CD14-positive monocyte (primary cell): ENCODE measurements around the gene CCDC154. TPM values are rescaled to one million over a fixed set of nuclear protein-coding genes. Genes with fewer than 3 reads are reported as not detected.

Experiments
- DNase-seq, 3 donors: peaks; one replicate each; pipeline ENCODE4 v3.0.0-alpha.2; 2011 to 2022
- H2AFZ ChIP-seq: 2 replicates; pipeline ENCODE4 v1.6.0; 2012; ENCODE audit warnings: mild to moderate bottlenecking, low read depth, low read length, inconsistent platforms; ENCODE audit not compliant: insufficient read depth, poor library complexity, severe bottlenecking
- H3K27ac ChIP-seq, 2 donors: 1 replicate in 1 of 2; 2 replicates in 1 of 2; pipeline ENCODE4 v1.5.1; 2012 to 2013; ENCODE audit warnings: low read length in 2 of 2, control low read depth in 1 of 2, inconsistent platforms in 1 of 2, low read depth in 1 of 2, mild to moderate bottlenecking in 1 of 2
- H3K27me3 ChIP-seq, 2 donors: one replicate each; pipeline versions ENCODE4 v1.6.0 to v1.6.1; 2011 to 2013; ENCODE audit warnings: low read length in 2 of 2; ENCODE audit not compliant: control insufficient read depth in 2 of 2, insufficient read depth in 2 of 2
- H3K36me3 ChIP-seq, 2 donors: replicated peaks in 1 of 2; 1 replicate in 1 of 2; 2 replicates in 1 of 2; pipeline versions ENCODE4 v1.5.1 to v1.6.1; 2012 to 2013; ENCODE audit warnings: low read length in 2 of 2, control low read depth in 1 of 2, inconsistent platforms in 1 of 2, mild to moderate bottlenecking in 1 of 2; ENCODE audit not compliant: insufficient read depth in 2 of 2, control insufficient read depth in 1 of 2
- H3K4me1 ChIP-seq, 2 donors: 1 replicate in 1 of 2; 2 replicates in 1 of 2; pipeline versions ENCODE4 v1.5.1 to v1.6.1; 2012 to 2013; ENCODE audit warnings: low read length in 2 of 2, control low read depth in 1 of 2, inconsistent platforms in 1 of 2, mild to moderate bottlenecking in 1 of 2, moderate library complexity in 1 of 2; ENCODE audit not compliant: insufficient read depth in 2 of 2, control insufficient read depth in 1 of 2
- H3K4me2 ChIP-seq: replicated peaks from 2 replicates; pipeline ENCODE3; 2012; ENCODE audit warnings: low read length, moderate library complexity, mild to moderate bottlenecking; ENCODE audit not compliant: poor library complexity, severe bottlenecking; ENCODE audit errors: extremely low read depth
- H3K4me3 ChIP-seq, 3 experiments: fragments of 200-600 bp in 1 of 3; sonication (generic) in 1 of 3; replicated peaks in 1 of 3; 1 replicate in 2 of 3; 2 replicates in 1 of 3; pipeline ENCODE4 v1.5.1; 2011 to 2013; ENCODE audit warnings: low read length in 3 of 3, mild to moderate bottlenecking in 3 of 3, control low read depth in 2 of 3, low read depth in 2 of 3, inconsistent platforms in 1 of 3, moderate library complexity in 1 of 3
- H3K79me2 ChIP-seq: 2 replicates; pipeline ENCODE4 v1.6.0; 2012; ENCODE audit warnings: mild to moderate bottlenecking, control low read depth, inconsistent platforms, low read length, moderate library complexity; ENCODE audit not compliant: insufficient read depth
- H3K9ac ChIP-seq: 2 replicates; pipeline ENCODE4 v1.6.0; 2017; ENCODE audit warnings: low read length, mild to moderate bottlenecking; ENCODE audit not compliant: insufficient read depth, poor library complexity, severe bottlenecking
- H3K9me3 ChIP-seq, 2 donors: replicated peaks in 1 of 2; 1 replicate in 1 of 2; 2 replicates in 1 of 2; pipeline versions ENCODE4 v1.5.1 to v1.6.1; 2012 to 2013; ENCODE audit warnings: low read length in 2 of 2, control low read depth in 1 of 2; ENCODE audit not compliant: control insufficient read depth in 1 of 2, insufficient read depth in 1 of 2
- H4K20me1 ChIP-seq: 2 replicates; pipeline ENCODE4 v1.6.0; 2012; ENCODE audit warnings: mild to moderate bottlenecking, low read length, control low read depth, moderate library complexity; ENCODE audit not compliant: insufficient read depth
- H3K27ac Mint-ChIP-seq, 7 donors: one replicate each; pipeline ENCODE4 v1.8.0; 2020; ENCODE audit warnings: mild to moderate bottlenecking in 7 of 7, mixed read lengths in 7 of 7, moderate library complexity in 6 of 7, inconsistent platforms in 2 of 7
- H3K27me3 Mint-ChIP-seq, 3 donors: one replicate each; pipeline ENCODE4 v1.8.0; 2021 to 2022; ENCODE audit warnings: low read depth in 3 of 3, mild to moderate bottlenecking in 3 of 3, mixed read lengths in 3 of 3, moderate library complexity in 3 of 3, inconsistent platforms in 1 of 3
- H3K36me3 Mint-ChIP-seq, 2 donors: one replicate each; pipeline ENCODE4 v1.8.0; 2020; ENCODE audit warnings: mixed read lengths in 2 of 2, inconsistent platforms in 1 of 2, mild to moderate bottlenecking in 1 of 2
- H3K4me1 Mint-ChIP-seq: one replicate; pipeline ENCODE4 v1.8.0; 2020; ENCODE audit warnings: mild to moderate bottlenecking, mixed read lengths
- H3K4me3 Mint-ChIP-seq, 2 donors: one replicate each; pipeline ENCODE4 v1.8.0; 2020; ENCODE audit warnings: mild to moderate bottlenecking in 2 of 2, mixed read lengths in 2 of 2, moderate library complexity in 1 of 2
- H3K9me3 Mint-ChIP-seq, 7 donors: one replicate each; pipeline ENCODE4 v1.8.0; 2020 to 2022; ENCODE audit warnings: mixed read lengths in 7 of 7, mild to moderate bottlenecking in 6 of 7, moderate library complexity in 6 of 7, inconsistent platforms in 2 of 7
- WGBS: methylation state at CpG from one replicate; pipeline ENCODE4 v1.1.5; 2013; ENCODE audit warnings: missing lambda C conversion rate; ENCODE audit not compliant: insufficient coverage; 5-methylcytosine and 5-hydroxymethylcytosine counted together
- intact Hi-C, 2 donors: fragments of 100-400 bp; cut with micrococcal nuclease; formaldehyde crosslinking; loops; one replicate each; pipeline versions ENCODE4 v1.15.0 to v1.15.1; 2023
- polyA plus RNA-seq, 3 donors: library from polyadenylated mRNA; depleted of rRNA in 1 of 3; unstranded in 2 of 3; stranded (reverse) in 1 of 3; fragments of 300-500 nt in 2 of 3; fragments of >200 nt in 1 of 3; fragmentation: Illumina TruSeq in 2 of 3; gene quantifications; 1 replicate in 2 of 3; 2 replicates in 1 of 3; pipeline ENCODE4 v1.2.3, GENCODE V29; 2012 to 2021
- TF ChIP-seq, protein P1 (sequence below): fragments of 200-600 bp; IDR thresholded peaks from one replicate; pipeline ENCODE4 v1.8.0; 2022; ENCODE audit warnings: antibody characterized with exemption, mild to moderate bottlenecking

Gene CCDC154
- polyA plus RNA-seq, 3 donors = 5.9 TPM; not detected in 2

DNA sequence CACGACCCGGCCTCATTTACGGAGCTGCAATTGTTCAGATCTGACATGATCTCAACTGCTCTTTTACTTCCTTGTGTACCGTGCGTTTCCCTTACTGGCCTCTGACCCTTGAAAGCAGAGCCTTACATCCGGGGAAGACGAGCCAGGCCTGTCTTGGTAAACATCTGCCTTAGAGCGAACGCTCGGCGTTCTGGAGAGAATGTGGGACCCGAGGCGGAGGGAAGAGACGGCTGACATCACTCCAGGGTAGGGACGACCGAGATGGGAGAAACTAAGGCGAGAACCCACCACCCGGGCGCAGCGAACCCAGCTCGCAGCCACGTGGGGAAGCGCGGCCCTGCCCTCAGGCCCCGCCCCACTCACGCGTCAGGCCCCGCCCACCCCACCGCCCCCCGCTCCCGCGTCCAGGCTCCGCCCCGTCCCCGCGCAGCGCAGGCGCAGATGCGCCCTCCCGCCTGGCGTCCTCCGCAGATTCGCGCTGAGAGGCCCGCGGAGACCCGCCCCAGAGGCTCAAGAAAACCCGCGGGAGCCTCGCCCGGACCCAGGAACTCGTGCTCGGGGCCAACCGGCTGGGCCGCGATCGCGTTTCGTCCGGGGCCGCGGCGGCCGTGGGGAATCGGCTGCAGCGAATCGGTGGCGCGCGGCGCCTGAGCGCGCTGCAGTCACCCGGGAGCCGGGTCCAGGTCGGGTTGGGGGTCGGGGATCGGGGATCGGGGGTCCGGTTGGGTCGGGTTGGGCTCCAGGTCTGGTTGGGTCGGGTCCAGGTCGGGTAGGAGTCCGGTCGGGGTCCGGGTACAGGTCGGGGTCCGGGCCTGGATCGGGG is 48.8 kb upstream of the CCDC154 start, which contains the start of gene TELO2:
TSS of gene TELO2 (plus strand) at position 438 of the 823 bp plus-strand sequence. CDS start 922 bp downstream, outside the sequence.
- WGBS = under 1% methylated on average over 70 of the region's 89 CpGs
- no peaks in the 10 kb centered on the region for H3K27me3 ChIP-seq
- H3K9ac ChIP-seq = peak within 1 kb of the TSS; percentile 86
- H3K79me2 ChIP-seq = peaks cover 20% of the 10 kb centered on the region
- peaks cover 14 to 35% of the 10 kb centered on the region in 2 donors for H3K36me3 Mint-ChIP-seq
- H3K4me1 ChIP-seq = peaks cover 32 to 37% of the 10 kb centered on the region in 2 donors
- no peaks in the 10 kb centered on the region for H3K9me3 ChIP-seq
- H3K4me2 ChIP-seq = peak within 1 kb of the TSS; percentile 92
- peaks cover 0 to 2% (median 0%) of the 10 kb centered on the region in 7 donors for H3K9me3 Mint-ChIP-seq
- peak within 1 kb of the TSS; percentile 92 to 94 for H3K4me3 Mint-ChIP-seq
- intact Hi-C loops = loop anchor here in 1 of 2 donors (2.0 to 5.0 kb wide), 2 partner anchors 22 to 71 kb away; partner anchors contain the start of gene UQCC4
- peak within 1 kb of the TSS; percentile 94 to 99 (median 98) for H3K27ac Mint-ChIP-seq
- peak within 1 kb of the TSS; percentile 78 to 96 for H3K27ac ChIP-seq
- H3K4me1 Mint-ChIP-seq = peaks cover 29% of the 10 kb centered on the region
- peak within 1 kb of the TSS; percentile 81 to 90 (median 87) for H3K4me3 ChIP-seq
- H4K20me1 ChIP-seq = no peaks in the 10 kb centered on the region
- TF ChIP-seq, protein P1, sequence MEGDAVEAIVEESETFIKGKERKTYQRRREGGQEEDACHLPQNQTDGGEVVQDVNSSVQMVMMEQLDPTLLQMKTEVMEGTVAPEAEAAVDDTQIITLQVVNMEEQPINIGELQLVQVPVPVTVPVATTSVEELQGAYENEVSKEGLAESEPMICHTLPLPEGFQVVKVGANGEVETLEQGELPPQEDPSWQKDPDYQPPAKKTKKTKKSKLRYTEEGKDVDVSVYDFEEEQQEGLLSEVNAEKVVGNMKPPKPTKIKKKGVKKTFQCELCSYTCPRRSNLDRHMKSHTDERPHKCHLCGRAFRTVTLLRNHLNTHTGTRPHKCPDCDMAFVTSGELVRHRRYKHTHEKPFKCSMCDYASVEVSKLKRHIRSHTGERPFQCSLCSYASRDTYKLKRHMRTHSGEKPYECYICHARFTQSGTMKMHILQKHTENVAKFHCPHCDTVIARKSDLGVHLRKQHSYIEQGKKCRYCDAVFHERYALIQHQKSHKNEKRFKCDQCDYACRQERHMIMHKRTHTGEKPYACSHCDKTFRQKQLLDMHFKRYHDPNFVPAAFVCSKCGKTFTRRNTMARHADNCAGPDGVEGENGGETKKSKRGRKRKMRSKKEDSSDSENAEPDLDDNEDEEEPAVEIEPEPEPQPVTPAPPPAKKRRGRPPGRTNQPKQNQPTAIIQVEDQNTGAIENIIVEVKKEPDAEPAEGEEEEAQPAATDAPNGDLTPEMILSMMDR = no peak
- peaks cover 31 to 37% of the 10 kb centered on the region in 2 donors for H3K36me3 ChIP-seq
- peak within 1 kb of the TSS; percentile 87 for H2AFZ ChIP-seq
- peaks cover 0 to 2% (median 0%) of the 10 kb centered on the region in 3 donors for H3K27me3 Mint-ChIP-seq
- peak; percentile 73 to 82 (median 81) for DNase-seq

DNA sequence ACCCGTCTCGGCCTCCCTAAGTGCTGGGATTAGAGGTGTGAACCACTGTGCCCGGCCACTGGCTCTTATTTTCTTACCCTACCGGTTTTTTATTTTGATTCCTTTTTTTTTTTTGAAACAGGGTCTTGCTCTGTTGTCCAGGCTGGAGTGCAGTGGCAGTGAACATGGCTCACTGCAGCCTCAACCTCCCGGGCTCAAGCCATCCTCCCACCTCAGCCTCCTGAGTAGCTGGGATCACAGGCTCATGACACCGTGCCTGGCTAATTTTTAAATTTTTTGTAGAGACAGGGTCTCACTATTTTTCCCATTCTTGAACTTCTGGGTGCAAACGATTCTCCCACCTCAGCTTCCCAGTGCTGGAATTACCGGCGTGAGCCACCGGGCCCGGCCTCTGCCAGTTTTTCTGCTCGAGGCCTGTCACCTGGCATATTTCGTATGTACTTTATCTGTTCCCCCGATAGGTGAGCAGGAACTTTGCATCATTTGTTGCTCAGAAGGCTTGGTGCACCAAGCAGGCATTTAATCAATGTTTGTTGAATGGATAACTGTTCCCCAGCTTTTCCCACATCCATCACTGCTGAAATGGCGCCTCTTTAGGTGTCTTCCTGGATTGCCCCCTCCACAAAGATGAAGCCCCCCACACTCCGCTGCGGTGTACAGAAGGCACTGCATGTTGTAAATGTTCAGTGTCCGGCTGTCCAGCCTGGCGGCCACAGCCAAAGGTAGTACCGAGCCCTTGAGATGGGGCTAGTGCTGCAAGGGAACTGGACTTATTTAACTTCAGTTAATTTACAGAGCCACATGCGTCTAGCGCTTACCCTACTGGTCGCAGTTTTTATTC is 47.9 kb upstream of the CCDC154 start:
- H3K9ac ChIP-seq = peak overlapping the region; percentile 86
- WGBS = 88% methylated on average over 17 of the region's 23 CpGs
- intact Hi-C loops = loop anchor here in 1 of 2 donors (2.0 to 5.0 kb wide), 2 partner anchors 22 to 70 kb away; partner anchors contain the start of gene UQCC4

More for the DNA sequence above, 47.9 kb upstream of the CCDC154 start:
- Mint-ChIP-seq H3K36me3 (peaks cover 8 to 26% of the 10 kb centered on the region in 2 donors), H3K27ac (peak overlapping the region; percentile 94 to 99 (median 98)), H3K4me3 (peak overlapping the region; percentile 92 to 94), H3K27me3 (peaks cover 0 to 2% (median 0%) of the 10 kb centered on the region in 3 donors), H3K4me1 (peaks cover 29% of the 10 kb centered on the region), H3K9me3 (peaks cover 0 to 2% (median 0%) of the 10 kb centered on the region in 7 donors)
- Histone ChIP-seq H3K4me1 (peaks cover 35 to 40% of the 10 kb centered on the region in 2 donors), H3K27ac (peak overlapping the region; percentile 78 to 96), H4K20me1 (no peaks in the 10 kb centered on the region), H2AFZ (peak overlapping the region; percentile 87), H3K4me2 (peak overlapping the region; percentile 92), H3K36me3 (peaks cover 26 to 28% of the 10 kb centered on the region in 2 donors), H3K9me3 (no peaks in the 10 kb centered on the region), H3K27me3 (no peaks in the 10 kb centered on the region), H3K4me3 (peak overlapping the region; percentile 40 to 90 (median 81)), H3K79me2 (peaks cover 20% of the 10 kb centered on the region)
- TF ChIP-seq, protein P1 = no peak
- no peak for DNase-seq
